Activated naive CD8-positive, alpha-beta T cell (primary cell): ENCODE results near the gene CDKL5.

Source experiments
- H3K27ac Mint-ChIP-seq: one replicate; pipeline ENCODE4 v1.8.0; 2021; ENCODE audit warnings: mixed read lengths
- H3K27me3 Mint-ChIP-seq: one replicate; pipeline ENCODE4 v1.8.0; 2021; ENCODE audit warnings: mixed read lengths
- H3K36me3 Mint-ChIP-seq: one replicate; pipeline ENCODE4 v1.8.0; 2021; ENCODE audit warnings: mixed read lengths
- H3K4me1 Mint-ChIP-seq: one replicate; pipeline ENCODE4 v1.8.0; 2021; ENCODE audit warnings: low read depth, mixed read lengths
- H3K4me3 Mint-ChIP-seq: one replicate; pipeline ENCODE4 v1.8.0; 2021; ENCODE audit warnings: mild to moderate bottlenecking, mixed read lengths
- H3K9me3 Mint-ChIP-seq: one replicate; pipeline ENCODE4 v1.8.0; 2021; ENCODE audit warnings: low read depth, mixed read lengths

Gene CDKL5

GRCh38 chrX:18672008-18672407 is 246.6 kb downstream of the CDKL5 start, which contains the start of gene RS1:
RS1 (minus strand) TSS chrX:18672108; CDS start chrX:18672068, 40 bp downstream.
- Mint-ChIP-seq H3K27me3 (no peaks in the 10 kb centered on the region), H3K4me3 (peak within 1 kb of the TSS; percentile 42), H3K4me1 (peaks cover 11% of the 10 kb centered on the region), H3K9me3 (no peaks in the 10 kb centered on the region), H3K36me3 (no peaks in the 10 kb centered on the region), H3K27ac (no peak within 1 kb of the TSS)

DNA sequence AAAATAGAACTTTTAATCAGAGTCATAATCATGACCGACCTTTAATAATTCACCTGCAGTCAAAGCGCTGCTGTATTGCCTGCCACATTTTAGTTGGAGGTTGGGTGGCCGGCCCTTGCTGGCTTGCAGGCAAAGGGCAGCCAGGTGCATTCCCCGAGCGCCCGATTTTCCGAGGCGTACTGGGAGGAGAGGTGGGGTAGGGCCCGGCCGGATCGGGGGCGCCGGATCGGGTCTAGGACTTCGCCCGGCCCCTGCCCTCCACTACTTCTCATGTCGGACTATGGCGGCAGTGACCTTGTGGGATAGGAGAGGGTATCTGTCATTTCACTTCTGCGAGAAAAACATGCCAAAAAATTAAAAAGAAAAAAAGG is 249.0 kb downstream of the CDKL5 start:
- no peaks in the 10 kb centered on the region for H3K27me3 Mint-ChIP-seq
- no peaks in the 10 kb centered on the region for H3K9me3 Mint-ChIP-seq
- H3K4me3 Mint-ChIP-seq, result peak overlapping the region; percentile 78
- peaks cover 8% of the 10 kb centered on the region for H3K4me1 Mint-ChIP-seq
- H3K27ac Mint-ChIP-seq, result peak overlapping the region; percentile 58
- no peaks in the 10 kb centered on the region for H3K36me3 Mint-ChIP-seq

DNA sequence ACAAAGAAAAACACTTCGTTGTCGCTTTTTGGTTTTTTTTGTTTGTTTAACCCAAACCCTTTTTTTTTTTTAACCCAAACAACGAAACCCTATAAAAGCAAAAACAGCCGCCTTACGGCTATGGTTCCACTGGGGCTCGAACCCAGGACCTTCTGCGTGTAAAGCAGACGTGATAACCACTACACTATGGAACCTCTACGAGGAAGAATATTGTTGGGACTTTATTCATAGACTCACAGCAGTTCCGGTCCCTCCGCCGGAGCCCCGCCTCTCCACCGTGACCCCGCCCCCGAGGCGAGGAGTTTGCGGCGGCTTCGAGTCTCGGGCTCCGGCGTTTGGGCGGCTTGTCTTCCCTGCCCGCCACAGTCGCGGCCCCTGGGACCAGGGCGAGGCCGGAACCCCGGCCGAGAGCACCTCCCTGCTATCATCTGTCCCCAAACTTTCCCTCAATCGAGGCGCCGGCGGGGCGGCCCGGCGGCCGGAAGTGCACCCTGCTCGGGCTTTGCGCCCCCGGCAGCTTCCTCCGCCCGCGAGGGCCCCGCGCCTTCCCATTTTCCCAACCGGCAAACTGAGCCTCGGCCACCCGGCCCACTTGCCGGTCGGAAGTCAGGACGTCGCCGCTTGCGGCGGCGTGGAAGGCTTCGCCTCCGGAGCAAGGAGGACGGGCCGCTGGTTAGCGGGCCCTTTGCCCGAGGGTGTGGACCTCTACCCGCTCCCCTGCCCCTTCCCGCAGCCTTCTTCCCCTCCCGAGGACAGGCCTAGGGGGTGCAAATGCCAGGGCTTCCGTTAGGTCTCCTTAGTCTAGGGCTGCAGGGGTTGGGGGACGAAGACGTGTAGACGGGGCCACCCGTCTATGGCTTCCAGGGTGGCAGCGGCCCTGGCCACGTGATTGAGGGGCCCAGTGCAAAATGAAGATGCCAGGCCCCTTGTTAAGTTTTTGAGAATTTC is 249.7 kb downstream of the CDKL5 start:
- Mint-ChIP-seq H3K36me3 (no peaks in the 10 kb centered on the region), H3K27me3 (no peaks in the 10 kb centered on the region), H3K27ac (peak overlapping the region; percentile 79), H3K4me1 (peaks cover 8% of the 10 kb centered on the region), H3K9me3 (no peaks in the 10 kb centered on the region), H3K4me3 (peak overlapping the region; percentile 78)

DNA sequence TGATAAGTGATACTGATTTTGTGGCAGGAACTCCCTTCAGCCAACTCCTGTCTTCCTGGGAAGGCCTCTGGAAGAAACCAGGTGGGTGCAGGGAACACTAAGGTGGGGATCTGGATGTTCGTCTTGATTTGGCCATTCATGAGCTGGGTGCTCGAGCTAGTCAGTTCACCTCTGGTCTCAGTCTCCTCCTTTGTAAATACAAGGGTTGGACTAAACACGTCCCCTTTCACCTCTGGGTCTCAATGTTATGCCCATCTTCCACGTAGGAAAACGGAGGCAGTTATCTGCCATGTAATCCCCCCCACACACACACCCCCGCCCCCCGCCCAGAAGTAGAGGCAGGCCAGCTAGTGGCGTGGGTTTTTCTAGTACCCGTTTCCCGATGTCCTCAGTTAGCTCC is 250.6 kb downstream of the CDKL5 start:
- Mint-ChIP-seq H3K27me3 (no peaks in the 10 kb centered on the region), H3K27ac (no peak overlapping the region), H3K4me3 (peak overlapping the region; percentile 70), H3K4me1 (peaks cover 8% of the 10 kb centered on the region), H3K9me3 (no peaks in the 10 kb centered on the region), H3K36me3 (no peaks in the 10 kb centered on the region)

DNA sequence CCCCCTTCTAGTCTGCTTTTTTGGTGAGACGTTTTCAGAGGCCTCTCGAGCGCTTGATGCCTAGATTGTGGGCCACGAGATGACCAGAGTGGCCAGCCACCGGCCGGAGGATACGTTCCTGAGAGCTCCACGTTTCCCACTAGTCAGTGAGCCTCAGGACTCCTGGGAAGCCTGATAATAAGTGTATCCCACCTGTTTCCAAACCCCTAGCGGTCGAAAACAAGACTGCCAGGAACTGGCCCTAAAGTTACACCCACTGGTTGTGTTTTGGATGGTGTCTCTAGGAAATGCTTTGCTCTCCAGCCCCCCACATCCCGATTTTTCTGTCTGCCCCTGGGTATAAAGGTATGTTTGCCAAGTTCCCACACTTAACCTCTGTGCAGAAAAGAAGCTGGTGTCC is 251.1 kb downstream of the CDKL5 start:
- Mint-ChIP-seq H3K27ac (no peak overlapping the region), H3K4me1 (peaks cover 8% of the 10 kb centered on the region), H3K27me3 (no peaks in the 10 kb centered on the region), H3K9me3 (no peaks in the 10 kb centered on the region), H3K4me3 (no peak overlapping the region), H3K36me3 (no peaks in the 10 kb centered on the region)

DNA sequence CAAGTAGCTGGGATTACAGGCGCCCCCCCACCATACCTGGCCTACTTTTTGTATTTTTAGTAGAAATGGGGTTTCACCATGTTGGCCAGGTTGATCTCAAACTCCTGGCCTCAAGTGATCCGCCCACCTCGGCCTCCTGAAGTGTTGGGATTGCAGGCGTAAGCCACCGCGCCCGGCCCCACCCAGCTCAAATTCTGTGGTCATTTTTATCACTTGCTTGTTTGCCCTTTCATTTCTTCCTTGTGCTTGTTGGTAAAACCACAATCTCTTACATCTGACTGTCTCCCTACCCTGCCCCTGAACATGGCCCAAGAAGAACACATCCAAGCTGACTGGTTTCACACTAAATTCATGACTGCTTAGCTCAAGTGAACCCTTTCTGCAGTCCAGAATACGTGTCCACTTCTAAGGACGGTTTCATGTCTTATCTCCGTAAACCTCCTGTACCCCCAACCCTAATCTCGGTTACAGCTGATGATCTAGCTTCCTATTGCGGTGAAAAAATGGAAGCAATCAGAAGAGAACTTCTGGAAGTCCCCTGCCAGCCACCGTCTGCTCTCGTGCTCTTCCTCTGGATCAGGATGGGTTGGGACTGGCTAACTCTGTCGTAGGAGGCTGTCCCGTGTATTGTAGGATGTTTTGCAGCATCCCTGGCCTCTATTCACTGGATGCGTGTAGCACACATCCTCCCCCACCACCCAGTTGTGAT is 251.9 kb downstream of the CDKL5 start:
- H3K27ac Mint-ChIP-seq, result no peak overlapping the region
- H3K27me3 Mint-ChIP-seq, result no peaks in the 10 kb centered on the region
- peaks cover 8% of the 10 kb centered on the region for H3K4me1 Mint-ChIP-seq
- peak overlapping the region; percentile 17 for H3K4me3 Mint-ChIP-seq
- no peaks in the 10 kb centered on the region for H3K36me3 Mint-ChIP-seq
- H3K9me3 Mint-ChIP-seq, result no peaks in the 10 kb centered on the region

- Mint-ChIP-seq H3K36me3 (no peaks in the 10 kb centered on the region), H3K4me3 (no peak overlapping the region), H3K9me3 (no peaks in the 10 kb centered on the region), H3K4me1 (peaks cover 5% of the 10 kb centered on the region), H3K27ac (no peak overlapping the region), H3K27me3 (no peaks in the 10 kb centered on the region)
Observed at GRCh38 chrX:18681996-18682395, 256.6 kb downstream of the CDKL5 start.

DNA sequence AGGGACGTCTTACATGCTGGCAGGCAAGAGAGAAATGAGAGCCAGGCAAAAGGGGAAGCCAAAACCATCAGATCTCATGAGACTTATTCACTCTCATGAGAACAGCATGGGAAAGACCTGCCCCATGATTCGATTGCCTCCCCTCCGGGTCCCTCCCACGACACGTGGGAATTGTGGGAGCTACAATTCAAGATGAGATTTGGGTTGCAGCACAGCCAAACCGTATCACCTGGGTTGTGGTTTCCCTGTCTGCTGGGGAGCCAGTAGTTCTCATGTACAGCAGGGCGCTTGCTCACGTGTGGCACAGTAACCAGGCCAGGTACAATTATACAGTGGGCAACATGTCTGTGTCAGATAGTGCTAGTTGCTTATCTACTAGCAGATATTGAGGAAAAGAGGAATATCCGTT is 257.6 kb downstream of the CDKL5 start:
- Mint-ChIP-seq H3K27ac (no peak overlapping the region), H3K4me1 (peaks cover 1% of the 10 kb centered on the region), H3K36me3 (no peaks in the 10 kb centered on the region), H3K27me3 (no peaks in the 10 kb centered on the region), H3K4me3 (no peak overlapping the region), H3K9me3 (no peaks in the 10 kb centered on the region)

DNA sequence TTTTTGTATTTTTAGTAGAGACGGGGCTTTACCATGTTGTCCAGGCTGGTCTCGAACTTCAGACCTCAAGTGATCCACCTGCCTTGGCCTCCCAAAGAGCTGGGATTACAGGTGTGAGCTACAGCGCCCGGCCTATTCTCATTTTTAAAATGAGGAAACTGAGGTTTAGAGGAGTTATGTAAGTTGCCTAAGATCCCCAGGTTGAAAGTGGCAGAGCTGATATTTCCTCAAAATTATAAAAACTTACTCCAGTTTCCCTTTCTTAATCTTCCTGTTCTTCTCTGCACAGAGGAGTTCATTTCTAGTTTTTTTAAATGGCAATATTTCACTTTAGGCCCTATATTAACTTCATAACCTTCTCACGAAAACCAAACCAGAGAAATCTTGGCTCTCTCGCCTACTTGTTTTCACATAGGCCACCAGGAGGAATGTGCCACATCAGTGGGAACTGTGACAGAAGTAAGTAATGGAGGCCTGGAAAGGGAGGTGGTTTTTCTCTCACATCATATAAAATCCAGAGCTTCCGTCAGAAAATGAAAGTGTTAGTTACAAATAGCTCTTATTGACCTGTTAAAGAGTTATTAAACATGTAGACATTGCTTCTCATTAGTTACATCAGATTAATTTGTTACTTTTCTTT is 262.6 kb downstream of the CDKL5 start:
- H3K4me1 Mint-ChIP-seq, result no peaks in the 10 kb centered on the region
- H3K36me3 Mint-ChIP-seq, result no peaks in the 10 kb centered on the region
- H3K27ac Mint-ChIP-seq, result no peak overlapping the region
- H3K9me3 Mint-ChIP-seq, result no peaks in the 10 kb centered on the region
- no peak overlapping the region for H3K4me3 Mint-ChIP-seq
- H3K27me3 Mint-ChIP-seq, result no peaks in the 10 kb centered on the region

GRCh38 chrX:18691431-18691830 is 266.0 kb downstream of the CDKL5 start:
- Mint-ChIP-seq H3K4me1 (no peaks in the 10 kb centered on the region), H3K4me3 (no peak overlapping the region), H3K27ac (no peak overlapping the region), H3K9me3 (no peaks in the 10 kb centered on the region), H3K36me3 (no peaks in the 10 kb centered on the region), H3K27me3 (no peaks in the 10 kb centered on the region)

- Mint-ChIP-seq H3K4me1 (no peaks in the 10 kb centered on the region), H3K9me3 (no peaks in the 10 kb centered on the region), H3K27me3 (no peaks in the 10 kb centered on the region), H3K36me3 (no peaks in the 10 kb centered on the region), H3K27ac (no peak overlapping the region), H3K4me3 (no peak overlapping the region)
Observed at GRCh38 chrX:18692541-18692940, 267.1 kb downstream of the CDKL5 start.

DNA sequence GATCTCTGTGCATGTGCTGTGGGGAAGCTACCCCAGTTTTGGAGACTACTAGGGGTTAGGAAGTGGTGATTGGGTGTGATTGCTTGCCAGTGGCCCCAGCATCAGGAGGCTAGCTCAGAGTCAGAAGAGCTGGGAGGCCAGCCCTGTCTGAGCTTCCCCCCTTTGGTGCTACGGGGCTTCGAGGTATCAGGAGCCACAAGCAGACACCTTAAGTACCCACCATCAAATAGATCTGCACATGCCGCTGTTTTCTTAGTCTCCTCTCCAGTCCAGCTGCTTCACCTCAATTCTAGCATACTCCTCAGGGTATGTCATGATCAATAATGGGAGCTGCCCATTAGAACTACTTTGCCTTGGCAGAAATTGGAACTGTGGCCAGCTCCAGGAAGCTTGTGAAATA is 271.2 kb downstream of the CDKL5 start:
- no peaks in the 10 kb centered on the region for H3K36me3 Mint-ChIP-seq
- H3K4me3 Mint-ChIP-seq, result no peak overlapping the region
- H3K9me3 Mint-ChIP-seq, result no peaks in the 10 kb centered on the region
- no peaks in the 10 kb centered on the region for H3K27me3 Mint-ChIP-seq
- no peak overlapping the region for H3K27ac Mint-ChIP-seq
- no peaks in the 10 kb centered on the region for H3K4me1 Mint-ChIP-seq

DNA sequence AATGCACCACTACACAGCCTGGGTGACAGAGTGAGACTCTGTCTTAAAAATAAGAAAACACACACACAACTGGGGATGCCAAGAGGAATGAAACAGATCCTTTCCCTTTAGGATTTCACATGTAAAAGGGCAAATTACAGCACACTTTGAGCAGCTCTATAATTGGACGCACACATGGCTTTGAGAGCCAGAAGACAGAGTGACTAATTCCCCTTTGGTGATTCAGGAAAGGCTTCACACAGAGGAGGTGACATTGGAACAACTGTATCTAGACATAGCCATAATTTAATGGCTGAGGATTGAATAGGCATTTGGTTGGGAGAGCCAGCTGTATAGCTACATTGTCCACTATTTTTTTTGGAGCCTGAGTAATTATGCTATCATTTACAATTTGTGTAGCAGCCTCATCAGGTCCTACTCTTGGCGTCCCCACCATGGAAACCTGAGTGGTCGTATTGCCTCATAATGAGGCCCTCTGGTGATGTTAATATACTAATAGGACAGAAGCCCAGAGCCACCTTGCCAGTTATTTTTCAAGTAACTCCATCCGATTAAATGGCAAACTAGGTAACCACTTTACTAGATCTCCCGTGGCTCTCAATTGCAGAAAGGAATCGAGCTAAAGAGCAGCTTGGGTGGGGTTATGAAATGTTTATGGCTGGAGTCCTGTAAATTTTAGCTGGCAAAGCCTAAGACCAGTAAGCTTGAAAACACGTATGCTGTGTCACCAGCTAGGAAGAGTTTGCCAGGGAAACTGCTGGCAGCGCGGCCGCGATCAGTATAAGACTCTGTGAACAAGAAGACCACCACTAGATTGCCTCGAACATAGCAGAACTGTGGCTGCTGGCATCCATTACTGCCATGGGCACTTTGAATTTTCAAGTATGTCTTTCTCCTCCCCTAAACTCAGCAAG is 273.6 kb downstream of the CDKL5 start:
- Mint-ChIP-seq H3K9me3 (no peaks in the 10 kb centered on the region), H3K27ac (no peak overlapping the region), H3K36me3 (no peaks in the 10 kb centered on the region), H3K4me3 (no peak overlapping the region), H3K27me3 (no peaks in the 10 kb centered on the region), H3K4me1 (no peaks in the 10 kb centered on the region)

GRCh38 chrX:18701621-18702361 is 276.4 kb downstream of the CDKL5 start:
- Mint-ChIP-seq H3K4me1 (no peaks in the 10 kb centered on the region), H3K9me3 (no peaks in the 10 kb centered on the region), H3K27ac (no peak overlapping the region), H3K36me3 (no peaks in the 10 kb centered on the region), H3K27me3 (no peaks in the 10 kb centered on the region), H3K4me3 (no peak overlapping the region)
